Small intestine (tissue), 16 donors: ENCODE measurements around the gene CRTC2. TPM values are rescaled to one million over a fixed set of nuclear protein-coding genes. Genes with fewer than 3 reads are reported as not detected.
"Not testable (repeated sequence)": the region's sequence is repeated elsewhere in the genome, so short reads cannot be mapped to it uniquely, and the experiment has no call there.

Experiments
- DNase-seq, 2 donors: peaks; one replicate each; pipeline versions ENCODE4 v3.0.0 to v3.0.0-alpha.2; 2013
- FAIRE-seq: peaks from 2 replicates; lab custom pipeline; 2012; peaks lifted over from hg19 to GRCh38; lab: Jason Lieb, UNC
- H3K27ac ChIP-seq, 3 donors: one replicate each; pipeline ENCODE4 v1.5.1; 2013; ENCODE audit warnings: low read length in 2 of 3, mild to moderate bottlenecking in 2 of 3, control low read depth in 1 of 3, inconsistent platforms in 1 of 3, low read depth in 1 of 3, moderate library complexity in 1 of 3
- H3K27me3 ChIP-seq, 3 donors: one replicate each; pipeline ENCODE4 v1.6.1; 2013; ENCODE audit warnings: low read length in 3 of 3, inconsistent platforms in 1 of 3; ENCODE audit not compliant: control insufficient read depth in 3 of 3, insufficient read depth in 3 of 3
- H3K36me3 ChIP-seq, 3 donors: one replicate each; pipeline ENCODE4 v1.6.1; 2013; ENCODE audit warnings: low read length in 3 of 3, inconsistent platforms in 1 of 3, low read depth in 1 of 3, mild to moderate bottlenecking in 1 of 3, moderate library complexity in 1 of 3; ENCODE audit not compliant: control insufficient read depth in 3 of 3, insufficient read depth in 2 of 3
- H3K4me1 ChIP-seq, 3 donors: one replicate each; pipeline ENCODE4 v1.6.1; 2013; ENCODE audit warnings: low read length in 2 of 3, inconsistent platforms in 1 of 3, low read depth in 1 of 3, mild to moderate bottlenecking in 1 of 3, moderate library complexity in 1 of 3; ENCODE audit not compliant: control insufficient read depth in 3 of 3, insufficient read depth in 2 of 3
- H3K4me3 ChIP-seq, 3 donors: one replicate each; pipeline ENCODE4 v1.5.1; 2013; ENCODE audit warnings: low read length in 3 of 3, control low read depth in 1 of 3, inconsistent platforms in 1 of 3, low read depth in 1 of 3, mild to moderate bottlenecking in 1 of 3, moderate library complexity in 1 of 3
- H3K9me3 ChIP-seq, 2 donors: one replicate each; pipeline ENCODE4 v1.6.1; 2013; ENCODE audit warnings: low read depth in 1 of 2, low read length in 1 of 2; ENCODE audit not compliant: control insufficient read depth in 2 of 2, insufficient read depth in 1 of 2
- WGBS, 3 donors: extraction: QIAGEN DNeasy Blood & Tissue Kit; methylation state at CpG; one replicate each; pipeline ENCODE4 v1.1.7; 2013; 5-methylcytosine and 5-hydroxymethylcytosine counted together
- long read RNA-seq, 10 donors: transcript quantifications; one replicate each; lab custom pipeline, GENCODE V29; 2026
- polyA plus RNA-seq, 4 donors: library from polyadenylated mRNA; stranded (reverse) in 3 of 4; unstranded in 1 of 4; fragments of 200-250 nt in 3 of 4; fragments of 120-200 nt in 1 of 4; gene quantifications; one replicate each; pipeline versions ENCODE4 v1.2.1 to v1.2.3, GENCODE V29; 2013
- donor health status: healthy with polysubstance abuse.
- donor health status: control.
- donor health status: control.
- donor health status: Bipolar disorder and iron deficiency.
- donor health status: healthy.

The CRTC2 gene
- 10 to 100 TPM; 21.7 to 49.4 (median 33.3) TPM for polyA plus RNA-seq
- long read RNA-seq, donor 1: 0 reads
- long read RNA-seq, donor 2: 0 reads
- long read RNA-seq, donor 3, partial matches to known transcripts: 6 of 8 reads
- long read RNA-seq, donor 3, other reads (novel, unspliced or antisense): 0 of 8 reads
- long read RNA-seq, donor 4: 0 reads
- long read RNA-seq, donor 5, partial matches to known transcripts: 0 of 1 reads
- long read RNA-seq, donor 5, other reads (novel, unspliced or antisense): 0 of 1 reads
- long read RNA-seq, donor 6: 0 reads
- long read RNA-seq, donor 7: 0 reads
- long read RNA-seq, donor 8, partial matches to known transcripts: 0 of 1 reads
- long read RNA-seq, donor 8, other reads (novel, unspliced or antisense): 0 of 1 reads
- long read RNA-seq, donor 9: 0 reads
- long read RNA-seq, donor 10, partial matches to known transcripts: 6 of 8 reads
- long read RNA-seq, donor 10, other reads (novel, unspliced or antisense): 0 of 8 reads

- 0 to 1% (median 0%) methylated on average over 67 to 74 of the region's 75 CpGs for WGBS, 3 donors
- Histone ChIP-seq H3K36me3 (peaks cover 0 to 39% (median 2%) of the 10 kb centered on the region in 3 donors), H3K27ac (peak within 1 kb of the TSS; percentile 39 to 94 (median 93)), H3K9me3 (no peaks in the 10 kb centered on the region), H3K4me1 (peaks cover 2 to 43% (median 19%) of the 10 kb centered on the region in 3 donors), H3K27me3 (no peaks in the 10 kb centered on the region), H3K4me3 (peak within 1 kb of the TSS; percentile 64 to 90 (median 86))
- no peak for FAIRE-seq
- peak; percentile 99 for DNase-seq
These were observed at the start of gene CRTC2 for GRCh38 chr1:153958111-153958960. CRTC2 (minus strand) TSS chr1:153958612; CDS start chr1:153958497, 115 bp downstream.

- Histone ChIP-seq H3K4me3 (no peak overlapping the region), H3K27me3 (no peaks in the 10 kb centered on the region), H3K4me1 (no peaks in the 10 kb centered on the region), H3K27ac (no peak overlapping the region), H3K9me3 (no peaks in the 10 kb centered on the region), H3K36me3 (no peaks in the 10 kb centered on the region)
- no peak for DNase-seq
- WGBS, 3 donors: 89 to 98% (median 97%) methylated on average over 3 of the region's 3 CpGs
- FAIRE-seq: no peak
These were observed 47.7 kb upstream of the CRTC2 start for GRCh38 chr1:154006136-154006535.

- H3K4me3 ChIP-seq: no peak overlapping the region
- FAIRE-seq: no peak
- peaks cover 0 to 2% (median 1%) of the 10 kb centered on the region in 3 donors for H3K36me3 ChIP-seq
- no peak for DNase-seq
- no peak overlapping the region for H3K27ac ChIP-seq
- WGBS, 3 donors: 77 to 81% (median 80%) methylated on average over 4 of the region's 4 CpGs
- no peaks in the 10 kb centered on the region for H3K9me3 ChIP-seq
- no peaks in the 10 kb centered on the region for H3K27me3 ChIP-seq
- no peaks in the 10 kb centered on the region for H3K4me1 ChIP-seq
These were observed 42.0 kb upstream of the CRTC2 start for GRCh38 chr1:154000420-154000819.

- FAIRE-seq, H3K4me3 ChIP-seq, H3K27ac ChIP-seq, H3K27me3 ChIP-seq, H3K9me3 ChIP-seq, DNase-seq: not testable (repeated sequence)
- Histone ChIP-seq H3K4me1 (peaks cover 0 to 11% (median 4%) of the 10 kb centered on the region in 3 donors), H3K36me3 (peaks cover 0 to 33% (median 11%) of the 10 kb centered on the region in 3 donors)
- 94 to 96% (median 94%) methylated on average over 10 of the region's 10 CpGs for WGBS, 3 donors
These were observed 38.5 kb upstream of the CRTC2 start for GRCh38 chr1:153996882-153997281.

- WGBS, 3 donors: 93 to 98% (median 96%) methylated on average over 11 of the region's 11 CpGs
- H3K4me3 ChIP-seq: no peak overlapping the region
These were observed 37.2 kb upstream of the CRTC2 start for GRCh38 chr1:153995640-153996039.

GRCh38 chr1:153995202-153995601 lies 36.8 kb upstream of the CRTC2 start:
- no peaks in the 10 kb centered on the region for H3K27me3 ChIP-seq
- DNase-seq (no peak), FAIRE-seq (no peak)
- H3K36me3 ChIP-seq: peaks cover 0 to 33% (median 11%) of the 10 kb centered on the region in 3 donors
- H3K4me1 ChIP-seq: peaks cover 0 to 14% (median 4%) of the 10 kb centered on the region in 3 donors
- WGBS, 3 donors: 86 to 98% (median 92%) methylated on average over 3 of the region's 3 CpGs
- no peaks in the 10 kb centered on the region for H3K9me3 ChIP-seq
- no peak overlapping the region for H3K27ac ChIP-seq
- no peak overlapping the region for H3K4me3 ChIP-seq

More at GRCh38 chr1:153995640-153996039, 37.2 kb upstream of the CRTC2 start:
- no peak for DNase-seq
- H3K4me1 ChIP-seq: peaks cover 0 to 14% (median 4%) of the 10 kb centered on the region in 3 donors
- no peak overlapping the region for H3K27ac ChIP-seq
- H3K36me3 ChIP-seq: peaks cover 0 to 33% (median 11%) of the 10 kb centered on the region in 3 donors
- H3K27me3 ChIP-seq: no peaks in the 10 kb centered on the region
- no peaks in the 10 kb centered on the region for H3K9me3 ChIP-seq
- no peak for FAIRE-seq

- no peaks in the 10 kb centered on the region for H3K9me3 ChIP-seq
- peak overlapping the region in 1 of 3 donors; percentile 82 for H3K4me3 ChIP-seq
- no peak for FAIRE-seq
- 65 to 73% (median 71%) methylated on average over 2 of the region's 2 CpGs for WGBS, 3 donors
- H3K36me3 ChIP-seq: peaks cover 0 to 33% (median 11%) of the 10 kb centered on the region in 3 donors
- H3K4me1 ChIP-seq: peaks cover 0 to 14% (median 4%) of the 10 kb centered on the region in 3 donors
- H3K27me3 ChIP-seq: no peaks in the 10 kb centered on the region
- H3K27ac ChIP-seq: no peak overlapping the region
- DNase-seq: no peak
These were observed 33.4 kb upstream of the CRTC2 start for GRCh38 chr1:153991806-153992205.

GRCh38 chr1:153991151-153991630 lies 32.8 kb upstream of the CRTC2 start:
- WGBS, 3 donors: 1 to 9% (median 1%) methylated on average over 9 of the region's 9 CpGs
- FAIRE-seq: no peak
- Histone ChIP-seq H3K9me3 (no peaks in the 10 kb centered on the region), H3K36me3 (peaks cover 0 to 33% (median 11%) of the 10 kb centered on the region in 3 donors), H3K27me3 (no peaks in the 10 kb centered on the region), H3K27ac (peak overlapping the region; percentile 76 to 96 (median 84)), H3K4me3 (peak overlapping the region; percentile 81 to 86 (median 82)), H3K4me1 (peaks cover 0 to 17% (median 4%) of the 10 kb centered on the region in 3 donors)
- DNase-seq: no peak
